Measurements from ENCODE around the gene SLC48A1. TPM values are rescaled to one million over a fixed set of nuclear protein-coding genes. Genes with fewer than 3 reads are reported as not detected.

Gene SLC48A1
- total RNA-seq, 1 experiment from 2014 or later = 20.0 TPM

- H3K27me3 ChIP-seq (ENCODE audit: insufficient read depth, low read length) = no peaks in the 10 kb centered on the region
- H3K79me2 ChIP-seq (ENCODE audit: insufficient read depth, low read length) = no peaks in the 10 kb centered on the region
- H3K27ac ChIP-seq (ENCODE audit: low read depth, low read length) = no peak overlapping the region
- ChIA-PET RAD21 (ENCODE audit: low non-redundant PET in 1 of 2, low total read pairs in 2 of 2, uncharacterized antibody in 2 of 2, unreplicated experiment in 2 of 2) (interaction anchor here (0.6 to 5.5 kb wide), 11 partner anchors 25 to 455 kb away, joined by 3 to 61 read pairs (median 4); no protein-coding TSS in a partner anchor), CTCF (interaction anchor here (0.7 to 6.2 kb wide), 9 partner anchors 8 to 464 kb away, joined by 3 to 197 read pairs (median 15); partner anchors contain the start of genes RAPGEF3 and SLC48A1), POLR2A (interaction anchor here (1.2 to 1.6 kb wide), 2 partner anchors 26 to 100 kb away, joined by 3 to 4 read pairs; no protein-coding TSS in a partner anchor)
- intact Hi-C loops (cut with micrococcal nuclease) = no loop called here
- H3K4me2 ChIP-seq (ENCODE audit: low read length) = peak overlapping the region; percentile 47
- no peak overlapping the region for H3K9ac ChIP-seq (ENCODE audit: low read length)
- H3K4me1 ChIP-seq (ENCODE audit: control insufficient read depth in 1 of 2, insufficient read depth in 2 of 2, low read length in 2 of 2) = peaks cover 29 to 48% of the 10 kb centered on the region in 2 experiments
- no peak overlapping the region for H3K4me3 ChIP-seq (replicated peaks in 1 of 2; ENCODE audit: low read depth in 1 of 2, low read length in 2 of 2)
- H3K9me3 ChIP-seq (ENCODE audit: control insufficient read depth in 1 of 2, insufficient read depth in 1 of 2, low read depth in 1 of 2, low read length in 2 of 2) = no peaks in the 10 kb centered on the region
- TF ChIP-seq SRF (IDR thresholded peaks at IDR 0.05; ENCODE audit: low read depth) = no peak
- no peak for TF ChIP-seq POLR2AphosphoS5 (IDR thresholded peaks at IDR 0.05; ENCODE audit: low read depth, low read length)
- TF ChIP-seq ATF3 (IDR thresholded peaks at IDR 0.05) = no peak
- no peak for TF ChIP-seq ZBTB33 (IDR thresholded peaks at IDR 0.05; ENCODE audit: extremely low read depth, insufficient replicate concordance, low read length)
- TF ChIP-seq TCF7L2 (IDR thresholded peaks at IDR 0.05; ENCODE audit: borderline replicate concordance, extremely low read depth, insufficient read depth, insufficient read length) = no peak
- TF ChIP-seq ZFX (IDR thresholded peaks at IDR 0.05) = no peak
- no peak for TF ChIP-seq ZNF274 (IDR thresholded peaks at IDR 0.05; ENCODE audit: low read depth, low read length)
- TF ChIP-seq CEBPB (IDR thresholded peaks at IDR 0.05; ENCODE audit: low read depth) = no peak
- TF ChIP-seq POLR2A (IDR thresholded peaks at IDR 0.05; ENCODE audit: borderline replicate concordance, extremely low read depth, insufficient read depth, insufficient read length) = no peak
- TF ChIP-seq RAD21 (IDR thresholded peaks at IDR 0.05; ENCODE audit: low read depth) = no peak
- TF ChIP-seq EGR1 (IDR thresholded peaks at IDR 0.05; ENCODE audit: low read depth) = no peak
- TF ChIP-seq JUND (IDR thresholded peaks at IDR 0.05) = no peak
- TF ChIP-seq SP1 (IDR thresholded peaks at IDR 0.05; ENCODE audit: low read depth) = no peak
- TF ChIP-seq MAX (IDR thresholded peaks at IDR 0.05) = no peak
- TF ChIP-seq SIN3A (IDR thresholded peaks at IDR 0.05; ENCODE audit: low read depth) = no peak
- no peak for TF ChIP-seq ELF1 (IDR thresholded peaks at IDR 0.05; ENCODE audit: borderline replicate concordance, low read depth)
- TF ChIP-seq YY1 (IDR thresholded peaks at IDR 0.05; ENCODE audit: extremely low read depth, insufficient replicate concordance, low read depth, low read length) = no peak
- H2AFZ ChIP-seq (ENCODE audit: low read depth, low read length, poor library complexity, severe bottlenecking) = no peak overlapping the region
- H3K9me2 ChIP-seq (ENCODE audit: insufficient read depth) = no peaks in the 10 kb centered on the region
- H4K20me1 ChIP-seq (ENCODE audit: insufficient read depth) = no peaks in the 10 kb centered on the region
- H3K36me3 ChIP-seq (ENCODE audit: control insufficient read depth in 1 of 2, insufficient read depth in 2 of 2, low read length in 2 of 2) = no peaks in the 10 kb centered on the region
- ATAC-seq (no peak; the same call in 1 of the 2 replicates), DNase-seq (ENCODE audit: low read depth, low spot score) (no peak)
- BruUV-seq (replicated peaks) = no TSS peak
These were observed 32.3 kb upstream of the SLC48A1 start for GRCh38 chr12:47740606-47741339.
